ENCODE measurements around the gene RAP1GAP2.

RAP1GAP2 gene

DNA sequence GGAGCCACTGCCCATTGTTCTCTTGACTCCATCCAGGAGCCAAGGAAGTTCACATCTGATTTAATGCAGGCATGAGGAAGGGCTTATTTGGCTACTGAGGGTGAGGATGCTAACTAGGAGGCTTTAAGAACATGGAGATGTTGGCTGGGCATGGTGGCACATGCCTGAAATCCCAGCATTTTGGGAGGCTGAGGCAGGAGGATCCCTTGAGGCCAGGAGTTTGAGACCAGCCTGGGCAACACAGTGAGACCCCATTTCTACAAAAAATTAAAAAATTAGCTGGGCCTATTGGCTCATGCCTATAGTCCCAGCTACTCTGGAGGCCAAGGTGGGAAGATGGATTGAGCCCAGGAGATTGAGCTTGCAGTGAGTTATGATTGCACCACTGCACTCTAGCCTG lies 116.5 kb downstream of the RAP1GAP2 start:
- no peak overlapping the region for H3K9ac ChIP-seq (ENCODE audit: low read depth, low read length)
- no peak for TF ChIP-seq EZH2 (IDR thresholded peaks at IDR 0.05; ENCODE audit: borderline replicate concordance, low read depth, low read length, severe bottlenecking)
- TF ChIP-seq, protein P1, sequence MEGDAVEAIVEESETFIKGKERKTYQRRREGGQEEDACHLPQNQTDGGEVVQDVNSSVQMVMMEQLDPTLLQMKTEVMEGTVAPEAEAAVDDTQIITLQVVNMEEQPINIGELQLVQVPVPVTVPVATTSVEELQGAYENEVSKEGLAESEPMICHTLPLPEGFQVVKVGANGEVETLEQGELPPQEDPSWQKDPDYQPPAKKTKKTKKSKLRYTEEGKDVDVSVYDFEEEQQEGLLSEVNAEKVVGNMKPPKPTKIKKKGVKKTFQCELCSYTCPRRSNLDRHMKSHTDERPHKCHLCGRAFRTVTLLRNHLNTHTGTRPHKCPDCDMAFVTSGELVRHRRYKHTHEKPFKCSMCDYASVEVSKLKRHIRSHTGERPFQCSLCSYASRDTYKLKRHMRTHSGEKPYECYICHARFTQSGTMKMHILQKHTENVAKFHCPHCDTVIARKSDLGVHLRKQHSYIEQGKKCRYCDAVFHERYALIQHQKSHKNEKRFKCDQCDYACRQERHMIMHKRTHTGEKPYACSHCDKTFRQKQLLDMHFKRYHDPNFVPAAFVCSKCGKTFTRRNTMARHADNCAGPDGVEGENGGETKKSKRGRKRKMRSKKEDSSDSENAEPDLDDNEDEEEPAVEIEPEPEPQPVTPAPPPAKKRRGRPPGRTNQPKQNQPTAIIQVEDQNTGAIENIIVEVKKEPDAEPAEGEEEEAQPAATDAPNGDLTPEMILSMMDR (IDR thresholded peaks at IDR 0.05; ENCODE audit: borderline replicate concordance, extremely low read depth, low read length, poor library complexity, severe bottlenecking) = no peak
- no peaks in the 10 kb centered on the region for H3K27me3 ChIP-seq (ENCODE audit: insufficient read depth, low read length, poor library complexity)
- H3K4me3 ChIP-seq (ENCODE audit: low read depth in 1 of 2, low read length in 2 of 2) = no peak overlapping the region
- no peaks in the 10 kb centered on the region for H3K36me3 ChIP-seq (ENCODE audit: insufficient read depth, low read length)
- H3K27ac ChIP-seq (ENCODE audit: low read length) = no peak overlapping the region
- H3K9me3 ChIP-seq (ENCODE audit: insufficient read depth, low read length, severe bottlenecking) = no peaks in the 10 kb centered on the region
- no peaks in the 10 kb centered on the region for H4K20me1 ChIP-seq (ENCODE audit: insufficient read depth, low read length)
- H3K79me2 ChIP-seq (ENCODE audit: insufficient read depth, low read length) = no peaks in the 10 kb centered on the region
- H3K4me1 ChIP-seq (ENCODE audit: insufficient read depth, low read length) = no peaks in the 10 kb centered on the region
- no peak overlapping the region for H3K4me2 ChIP-seq (ENCODE audit: insufficient read depth, low read length)
- no peak for ATAC-seq (ENCODE audit: insufficient read depth, low read depth)
- no peak for DNase-seq
- H2AFZ ChIP-seq (ENCODE audit: low read depth, low read length) = no peak overlapping the region

GRCh38 chr17:2916461-2916860 lies 120.2 kb downstream of the RAP1GAP2 start:
- no peaks in the 10 kb centered on the region for H3K79me2 ChIP-seq (ENCODE audit: insufficient read depth, low read length)
- no peaks in the 10 kb centered on the region for H4K20me1 ChIP-seq (ENCODE audit: insufficient read depth, low read length)
- no peak overlapping the region for H2AFZ ChIP-seq (ENCODE audit: low read depth, low read length)
- H3K4me2 ChIP-seq (ENCODE audit: insufficient read depth, low read length) = no peak overlapping the region
- no peaks in the 10 kb centered on the region for H3K4me1 ChIP-seq (ENCODE audit: insufficient read depth, low read length)
- DNase-seq = no peak
- no peaks in the 10 kb centered on the region for H3K36me3 ChIP-seq (ENCODE audit: insufficient read depth, low read length)
- TF ChIP-seq, protein P1 (IDR thresholded peaks at IDR 0.05; ENCODE audit: borderline replicate concordance, extremely low read depth, low read length, poor library complexity, severe bottlenecking) = no peak
- TF ChIP-seq EZH2 (IDR thresholded peaks at IDR 0.05; ENCODE audit: borderline replicate concordance, low read depth, low read length, severe bottlenecking) = no peak
- H3K9ac ChIP-seq (ENCODE audit: low read depth, low read length) = no peak overlapping the region
- H3K4me3 ChIP-seq (ENCODE audit: low read depth in 1 of 2, low read length in 2 of 2) = no peak overlapping the region
- ATAC-seq (ENCODE audit: insufficient read depth, low read depth) = no peak
- no peaks in the 10 kb centered on the region for H3K27me3 ChIP-seq (ENCODE audit: insufficient read depth, low read length, poor library complexity)
- no peak overlapping the region for H3K27ac ChIP-seq (ENCODE audit: low read length)
- H3K9me3 ChIP-seq (ENCODE audit: insufficient read depth, low read length, severe bottlenecking) = no peaks in the 10 kb centered on the region

DNA sequence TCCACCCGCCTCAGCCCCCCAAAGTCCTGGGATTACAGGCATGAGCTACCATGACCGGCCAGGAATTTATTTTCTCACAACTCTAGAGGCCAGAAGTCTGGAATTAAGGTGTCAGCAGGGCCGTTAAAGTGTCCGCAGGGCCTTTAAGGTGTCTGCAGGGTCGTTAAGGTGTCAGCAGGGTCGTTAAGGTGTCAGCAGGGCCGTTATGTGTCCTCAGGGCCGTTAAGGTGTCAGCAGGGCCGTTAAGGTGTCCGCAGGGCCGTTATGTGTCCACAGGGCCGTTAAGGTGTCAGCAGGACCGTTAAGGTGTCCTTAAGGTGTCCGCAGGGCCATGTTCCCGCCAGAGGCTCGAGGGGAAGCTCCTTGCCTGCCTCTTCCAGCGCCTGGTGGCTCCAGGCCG lies 125.2 kb downstream of the RAP1GAP2 start:
- Histone ChIP-seq H3K9me3 (ENCODE audit: insufficient read depth, low read length, severe bottlenecking) (no peaks in the 10 kb centered on the region), H4K20me1 (ENCODE audit: insufficient read depth, low read length) (no peaks in the 10 kb centered on the region), H3K4me1 (ENCODE audit: insufficient read depth, low read length) (no peaks in the 10 kb centered on the region), H3K79me2 (ENCODE audit: insufficient read depth, low read length) (no peaks in the 10 kb centered on the region), H3K27me3 (ENCODE audit: insufficient read depth, low read length, poor library complexity) (no peaks in the 10 kb centered on the region), H3K4me3 (ENCODE audit: low read depth in 1 of 2, low read length in 2 of 2) (no peak overlapping the region), H3K9ac (ENCODE audit: low read depth, low read length) (no peak overlapping the region), H3K36me3 (ENCODE audit: insufficient read depth, low read length) (no peaks in the 10 kb centered on the region), H2AFZ (ENCODE audit: low read depth, low read length) (no peak overlapping the region), H3K4me2 (ENCODE audit: insufficient read depth, low read length) (no peak overlapping the region), H3K27ac (ENCODE audit: low read length) (no peak overlapping the region)
- ATAC-seq (ENCODE audit: insufficient read depth, low read depth) (no peak), DNase-seq (no peak)
- TF ChIP-seq, protein P1 (IDR thresholded peaks at IDR 0.05; ENCODE audit: borderline replicate concordance, extremely low read depth, low read length, poor library complexity, severe bottlenecking) = no peak
- TF ChIP-seq EZH2 (IDR thresholded peaks at IDR 0.05; ENCODE audit: borderline replicate concordance, low read depth, low read length, severe bottlenecking) = no peak

- H3K27ac ChIP-seq (ENCODE audit: low read length) = no peak overlapping the region
- ATAC-seq (ENCODE audit: insufficient read depth, low read depth) (no peak), DNase-seq (no peak)
- no peaks in the 10 kb centered on the region for H3K27me3 ChIP-seq (ENCODE audit: insufficient read depth, low read length, poor library complexity)
- no peaks in the 10 kb centered on the region for H4K20me1 ChIP-seq (ENCODE audit: insufficient read depth, low read length)
- H3K4me2 ChIP-seq (ENCODE audit: insufficient read depth, low read length) = no peak overlapping the region
- H3K4me1 ChIP-seq (ENCODE audit: insufficient read depth, low read length) = no peaks in the 10 kb centered on the region
- no peaks in the 10 kb centered on the region for H3K36me3 ChIP-seq (ENCODE audit: insufficient read depth, low read length)
- H3K9me3 ChIP-seq (ENCODE audit: insufficient read depth, low read length, severe bottlenecking) = no peaks in the 10 kb centered on the region
- no peak overlapping the region for H3K9ac ChIP-seq (ENCODE audit: low read depth, low read length)
- H3K79me2 ChIP-seq (ENCODE audit: insufficient read depth, low read length) = no peaks in the 10 kb centered on the region
- no peak overlapping the region for H3K4me3 ChIP-seq (ENCODE audit: low read depth in 1 of 2, low read length in 2 of 2)
- no peak overlapping the region for H2AFZ ChIP-seq (ENCODE audit: low read depth, low read length)
- TF ChIP-seq, protein P1 (IDR thresholded peaks at IDR 0.05; ENCODE audit: borderline replicate concordance, extremely low read depth, low read length, poor library complexity, severe bottlenecking) = no peak
- no peak for TF ChIP-seq EZH2 (IDR thresholded peaks at IDR 0.05; ENCODE audit: borderline replicate concordance, low read depth, low read length, severe bottlenecking)
Observed at GRCh38 chr17:2924211-2924610, 128.0 kb downstream of the RAP1GAP2 start.

All from DND-41 (cell line).